DOHH2 (cell line): ENCODE measurements around the gene TNNC1.

Experiments
- H3F3A ChIP-seq: fragments of 200-600 bp; sonication (generic), shearing (Covaris generic); 2 replicates; pipeline ENCODE4 v1.6.0; 2016; ENCODE audit warnings: antibody characterized with exemption, mild to moderate bottlenecking; ENCODE audit not compliant: control insufficient read depth, insufficient read depth
- H3K27ac ChIP-seq: fragments of 200-600 bp; sonication (generic); 2 replicates; pipeline ENCODE4 v1.5.1; 2014; ENCODE audit warnings: low read depth, mild to moderate bottlenecking, low read length, moderate library complexity
- H3K27me3 ChIP-seq: fragments of 200-600 bp; sonication (generic); 2 replicates; pipeline ENCODE4 v1.6.1; 2014; ENCODE audit warnings: mild to moderate bottlenecking, low read length, mixed read lengths; ENCODE audit not compliant: control insufficient read depth
- H3K36me3 ChIP-seq: fragments of 200-600 bp; sonication (generic); 2 replicates; pipeline ENCODE4 v1.6.1; 2014; ENCODE audit warnings: mild to moderate bottlenecking, low read length, moderate library complexity, mixed read lengths; ENCODE audit not compliant: control insufficient read depth
- H3K4me1 ChIP-seq: fragments of 200-600 bp; sonication (generic); 2 replicates; pipeline ENCODE4 v1.6.1; 2014; ENCODE audit warnings: mild to moderate bottlenecking, low read length, mixed read lengths; ENCODE audit not compliant: control insufficient read depth
- H3K4me2 ChIP-seq: fragments of 200-600 bp; sonication (generic); 2 replicates; pipeline ENCODE4 v1.6.0; 2014; ENCODE audit warnings: mild to moderate bottlenecking, low read length, moderate library complexity
- H3K4me3 ChIP-seq: fragments of 200-600 bp; sonication (generic); 2 replicates; pipeline ENCODE4 v1.5.1; 2014; ENCODE audit warnings: mild to moderate bottlenecking, low read length, mixed read lengths
- H3K79me2 ChIP-seq: fragments of 200-600 bp; sonication (generic); 2 replicates; pipeline ENCODE4 v1.6.1; 2014; ENCODE audit warnings: mild to moderate bottlenecking, low read length, mixed read lengths; ENCODE audit not compliant: control insufficient read depth
- H3K9me2 ChIP-seq: fragments of 200-600 bp; sonication (generic); replicated peaks from 2 replicates; pipeline ENCODE4 v1.6.1; 2014; ENCODE audit warnings: mild to moderate bottlenecking, low read length, mixed read lengths; ENCODE audit not compliant: control insufficient read depth
- H3K9me3 ChIP-seq: fragments of 200-600 bp; sonication (generic); 2 replicates; pipeline ENCODE4 v1.6.1; 2014; ENCODE audit warnings: antibody characterized with exemption, low read length, mixed read lengths; ENCODE audit not compliant: control insufficient read depth, insufficient read depth
- H4K20me1 ChIP-seq: fragments of 200-600 bp; sonication (generic); 2 replicates; pipeline ENCODE4 v1.6.0; 2014; ENCODE audit warnings: low read depth, mild to moderate bottlenecking, antibody characterized with exemption, low read length, moderate library complexity; ENCODE audit not compliant: control insufficient read depth, insufficient read depth
- CTCF ChIP-seq: fragments of 200-600 bp; sonication (generic); IDR thresholded peaks from one replicate; pipeline ENCODE4 v1.5.1; 2014; ENCODE audit warnings: antibody characterized with exemption, mild to moderate bottlenecking, low read depth, low read length; ENCODE audit not compliant: poor library complexity, severe bottlenecking
- EZH2phosphoT487 ChIP-seq: fragments of 200-600 bp; sonication (generic); IDR thresholded peaks from 2 replicates; pipeline ENCODE4 v1.6.1; 2017; ENCODE audit warnings: borderline replicate concordance, mild to moderate bottlenecking, antibody characterized with exemption, low read length, moderate library complexity, mixed read lengths

Gene TNNC1

DNA sequence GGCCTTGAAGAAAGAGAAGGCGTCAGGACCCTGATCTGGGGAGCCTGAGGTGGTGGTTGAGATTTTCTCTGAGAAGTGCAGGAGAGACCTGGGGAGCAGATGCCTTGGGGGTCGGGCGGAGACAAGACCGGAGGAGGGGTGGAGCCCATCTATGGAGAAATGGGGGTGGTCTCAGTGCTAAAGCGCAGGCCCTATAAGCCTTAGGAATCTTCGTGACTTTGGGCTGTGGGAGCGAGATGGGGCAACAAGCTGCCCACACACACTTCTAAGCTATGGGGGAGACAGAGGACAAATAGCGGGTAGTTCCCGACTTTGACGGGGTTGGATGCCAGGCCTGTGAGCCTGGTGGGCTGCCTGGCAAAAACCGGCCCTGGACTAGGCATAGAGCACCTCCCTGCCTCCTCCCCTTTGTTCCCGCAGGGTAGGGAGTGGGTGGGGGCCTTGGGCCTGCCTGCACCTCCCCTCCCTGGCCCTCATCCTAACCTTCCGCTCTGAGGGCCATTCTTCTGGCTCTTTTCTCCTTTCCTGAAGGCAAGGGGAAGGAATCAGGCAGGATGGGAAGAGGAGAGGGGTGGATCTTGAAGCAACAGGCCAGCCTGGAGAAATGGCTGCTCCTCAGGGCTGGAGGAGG, 2.4 kb upstream of the TNNC1 start:
- peak overlapping the region; percentile 91 for H3K4me3 ChIP-seq
- H3K4me1 ChIP-seq: peaks cover 23% of the 10 kb centered on the region
- no peaks in the 10 kb centered on the region for H4K20me1 ChIP-seq
- no peak for TF ChIP-seq CTCF
- TF ChIP-seq EZH2phosphoT487: no peak
- H3K36me3 ChIP-seq: peaks cover 45% of the 10 kb centered on the region
- no peaks in the 10 kb centered on the region for H3K9me2 ChIP-seq
- no peaks in the 10 kb centered on the region for H3F3A ChIP-seq
- peaks cover 32% of the 10 kb centered on the region for H3K79me2 ChIP-seq
- no peaks in the 10 kb centered on the region for H3K9me3 ChIP-seq
- H3K4me2 ChIP-seq: peak overlapping the region; percentile 76
- peak overlapping the region; percentile 35; the same call in 1 of the 2 replicates for H3K27ac ChIP-seq
- H3K27me3 ChIP-seq: no peaks in the 10 kb centered on the region

- Histone ChIP-seq H3K4me1 (peaks cover 23% of the 10 kb centered on the region), H3K27me3 (no peaks in the 10 kb centered on the region), H3K27ac (peak within 1 kb of the TSS; percentile 35)
These were observed 1.7 kb upstream of the TNNC1 start, which contains the start of gene NISCH for GRCh38 chr3:52455283-52456168. Gene NISCH, plus strand, starts transcription at chr3:52455604. Its CDS starts 38 bp downstream, at chr3:52455642.

DNA sequence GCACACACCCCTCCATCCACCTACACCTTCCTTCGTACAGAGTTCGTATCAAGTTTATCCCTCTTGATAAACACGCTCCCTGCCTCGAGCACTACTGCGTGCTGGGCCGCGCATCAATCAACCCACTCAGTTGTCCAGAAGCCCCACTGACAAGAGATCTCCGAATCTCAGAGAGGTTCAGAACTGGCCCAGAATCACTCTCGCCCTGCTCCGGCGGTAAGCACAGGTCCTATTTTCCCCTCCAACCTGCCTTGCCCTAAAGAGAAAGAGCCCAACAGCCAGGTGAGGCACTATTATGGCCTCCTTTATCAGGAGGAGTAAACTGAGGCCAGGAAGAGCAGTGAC, 1.1 kb upstream of the TNNC1 start:
- no peaks in the 10 kb centered on the region for H3K9me2 ChIP-seq
- H3K9me3 ChIP-seq: no peaks in the 10 kb centered on the region
- no peaks in the 10 kb centered on the region for H3K27me3 ChIP-seq
- peaks cover 33% of the 10 kb centered on the region for H3K36me3 ChIP-seq
- H3K79me2 ChIP-seq: peaks cover 32% of the 10 kb centered on the region
- TF ChIP-seq CTCF: no peak
- TF ChIP-seq EZH2phosphoT487: no peak
- peak overlapping the region; percentile 90 for H3K4me2 ChIP-seq
- H3K4me1 ChIP-seq: peaks cover 23% of the 10 kb centered on the region
- peak overlapping the region; percentile 91 for H3K4me3 ChIP-seq
- no peaks in the 10 kb centered on the region for H4K20me1 ChIP-seq
- no peaks in the 10 kb centered on the region for H3F3A ChIP-seq
- H3K27ac ChIP-seq: peak overlapping the region; percentile 4; the same call in 1 of the 2 replicates

More at GRCh38 chr3:52455283-52456168, 1.7 kb upstream of the TNNC1 start, which contains the start of gene NISCH:
- peak within 1 kb of the TSS; percentile 91 for H3K4me3 ChIP-seq
- peaks cover 38% of the 10 kb centered on the region for H3K36me3 ChIP-seq
- TF ChIP-seq EZH2phosphoT487 (no peak), CTCF (no peak)
- H4K20me1 ChIP-seq: no peaks in the 10 kb centered on the region
- no peaks in the 10 kb centered on the region for H3K9me3 ChIP-seq
- peaks cover 32% of the 10 kb centered on the region for H3K79me2 ChIP-seq
- H3K9me2 ChIP-seq: no peaks in the 10 kb centered on the region
- H3K4me2 ChIP-seq: peak within 1 kb of the TSS; percentile 90
- H3F3A ChIP-seq: no peaks in the 10 kb centered on the region
